ENCODE measurements around the gene EML4.
"Not testable (repeated sequence)": the region's sequence is repeated elsewhere in the genome, so short reads cannot be mapped to it uniquely, and the experiment has no call there.

EML4 gene

GRCh38 chr2:42172566-42172965 is 3.4 kb downstream of the EML4 start:
- H3K27me3 ChIP-seq (replicated peaks in 2 of 5; ENCODE audit: control insufficient read depth in 4 of 5, insufficient read depth in 5 of 5, low read length in 4 of 5): no peaks in the 10 kb centered on the region
- no peaks in the 10 kb centered on the region for H3K9me3 ChIP-seq (ENCODE audit: control extremely low read depth in 1 of 5, control insufficient read depth in 4 of 5, insufficient read depth in 2 of 5, low read depth in 1 of 5, low read length in 4 of 5)
- WGBS (ENCODE audit: insufficient coverage): no CpG with 5 or more reads among the region's 1 CpG
- ChIA-PET POLR2A (no interaction called here), CTCF (interaction anchor here (0.7 to 1.2 kb wide), 3 partner anchors 18 to 319 kb away, joined by 3 read pairs; no protein-coding TSS in a partner anchor)
- no peaks in the 10 kb centered on the region for H3K36me3 ChIP-seq (ENCODE audit: control insufficient read depth in 4 of 4, insufficient read depth in 4 of 4, low read length in 3 of 4)
- no peak overlapping the region for H3K27ac ChIP-seq (ENCODE audit: insufficient read depth in 1 of 2, low read depth in 1 of 2, low read length in 2 of 2, poor library complexity in 1 of 2, severe bottlenecking in 2 of 2)
- H3K4me1 ChIP-seq (ENCODE audit: control extremely low read depth in 1 of 4, control insufficient read depth in 4 of 4, insufficient read depth in 4 of 4, low read length in 3 of 4): peaks cover 16 to 35% (median 26%) of the 10 kb centered on the region in 4 experiments
- DNase-seq: no peak
- H3K4me3 ChIP-seq (ENCODE audit: control insufficient read depth in 1 of 7, extremely low read depth in 1 of 7, insufficient read depth in 4 of 7, low read depth in 2 of 7, low read length in 6 of 7): no peak overlapping the region

GRCh38 chr2:42173467-42173866 is 4.3 kb downstream of the EML4 start:
- POLR2A ChIA-PET; H3K27me3 ChIP-seq (replicated peaks in 2 of 5; ENCODE audit: control insufficient read depth in 4 of 5, insufficient read depth in 5 of 5, low read length in 4 of 5); H3K27ac ChIP-seq (ENCODE audit: insufficient read depth in 1 of 2, low read depth in 1 of 2, low read length in 2 of 2, poor library complexity in 1 of 2, severe bottlenecking in 2 of 2); DNase-seq; H3K4me3 ChIP-seq (ENCODE audit: control insufficient read depth in 1 of 7, extremely low read depth in 1 of 7, insufficient read depth in 4 of 7, low read depth in 2 of 7, low read length in 6 of 7); H3K36me3 ChIP-seq (ENCODE audit: control insufficient read depth in 4 of 4, insufficient read depth in 4 of 4, low read length in 3 of 4); H3K9me3 ChIP-seq (ENCODE audit: control extremely low read depth in 1 of 5, control insufficient read depth in 4 of 5, insufficient read depth in 2 of 5, low read depth in 1 of 5, low read length in 4 of 5): not testable (repeated sequence)
- H3K4me1 ChIP-seq (ENCODE audit: control extremely low read depth in 1 of 4, control insufficient read depth in 4 of 4, insufficient read depth in 4 of 4, low read length in 3 of 4): peaks cover 16 to 35% (median 26%) of the 10 kb centered on the region in 4 experiments
- CTCF ChIA-PET: interaction anchor here (0.9 kb wide), 1 partner anchor 78 kb away, joined by 3 read pairs; no protein-coding TSS in a partner anchor
- 94% methylated on average over 2 of the region's 2 CpGs for whole genome bisulfite sequencing (ENCODE audit: insufficient coverage)

GRCh38 chr2:42176992-42177738 is 8.0 kb downstream of the EML4 start:
- no peaks in the 10 kb centered on the region for H3K27me3 ChIP-seq (replicated peaks in 2 of 5; ENCODE audit: control insufficient read depth in 4 of 5, insufficient read depth in 5 of 5, low read length in 4 of 5)
- no peak overlapping the region for H3K27ac ChIP-seq (ENCODE audit: insufficient read depth in 1 of 2, low read depth in 1 of 2, low read length in 2 of 2, poor library complexity in 1 of 2, severe bottlenecking in 2 of 2)
- H3K4me3 ChIP-seq (ENCODE audit: control insufficient read depth in 1 of 7, extremely low read depth in 1 of 7, insufficient read depth in 4 of 7, low read depth in 2 of 7, low read length in 6 of 7): no peak overlapping the region
- CTCF ChIA-PET: interaction anchor here (1.1 kb wide), 1 partner anchor 30 kb away, joined by 4 read pairs; no protein-coding TSS in a partner anchor
- POLR2A ChIA-PET: no interaction called here
- no peaks in the 10 kb centered on the region for H3K9me3 ChIP-seq (ENCODE audit: control extremely low read depth in 1 of 5, control insufficient read depth in 4 of 5, insufficient read depth in 2 of 5, low read depth in 1 of 5, low read length in 4 of 5)
- peaks cover 0 to 5% (median under 1%) of the 10 kb centered on the region in 4 experiments for H3K4me1 ChIP-seq (ENCODE audit: control extremely low read depth in 1 of 4, control insufficient read depth in 4 of 4, insufficient read depth in 4 of 4, low read length in 3 of 4)
- DNase-seq: no peak
- H3K36me3 ChIP-seq (ENCODE audit: control insufficient read depth in 4 of 4, insufficient read depth in 4 of 4, low read length in 3 of 4): no peaks in the 10 kb centered on the region
- 100% methylated on average over 7 of the region's 10 CpGs for WGBS (ENCODE audit: insufficient coverage)

GRCh38 chr2:42178335-42178734 is 9.2 kb downstream of the EML4 start:
- ChIA-PET POLR2A (no interaction called here), CTCF (no interaction called here)
- Histone ChIP-seq H3K4me3 (ENCODE audit: control insufficient read depth in 1 of 7, extremely low read depth in 1 of 7, insufficient read depth in 4 of 7, low read depth in 2 of 7, low read length in 6 of 7) (no peak overlapping the region), H3K4me1 (ENCODE audit: control extremely low read depth in 1 of 4, control insufficient read depth in 4 of 4, insufficient read depth in 4 of 4, low read length in 3 of 4) (no peaks in the 10 kb centered on the region), H3K9me3 (ENCODE audit: control extremely low read depth in 1 of 5, control insufficient read depth in 4 of 5, insufficient read depth in 2 of 5, low read depth in 1 of 5, low read length in 4 of 5) (no peaks in the 10 kb centered on the region), H3K36me3 (ENCODE audit: control insufficient read depth in 4 of 4, insufficient read depth in 4 of 4, low read length in 3 of 4) (peaks cover 0 to 2% (median 0%) of the 10 kb centered on the region in 4 experiments), H3K27ac (ENCODE audit: insufficient read depth in 1 of 2, low read depth in 1 of 2, low read length in 2 of 2, poor library complexity in 1 of 2, severe bottlenecking in 2 of 2) (no peak overlapping the region), H3K27me3 (replicated peaks in 2 of 5; ENCODE audit: control insufficient read depth in 4 of 5, insufficient read depth in 5 of 5, low read length in 4 of 5) (no peaks in the 10 kb centered on the region)
- 93% methylated on average over 4 of the region's 6 CpGs for WGBS (ENCODE audit: insufficient coverage)
- no peak for DNase-seq

- Histone ChIP-seq H3K36me3 (ENCODE audit: control insufficient read depth in 4 of 4, insufficient read depth in 4 of 4, low read length in 3 of 4) (peaks cover 0 to 2% (median 0%) of the 10 kb centered on the region in 4 experiments), H3K27me3 (replicated peaks in 2 of 5; ENCODE audit: control insufficient read depth in 4 of 5, insufficient read depth in 5 of 5, low read length in 4 of 5) (no peaks in the 10 kb centered on the region), H3K27ac (ENCODE audit: insufficient read depth in 1 of 2, low read depth in 1 of 2, low read length in 2 of 2, poor library complexity in 1 of 2, severe bottlenecking in 2 of 2) (no peak overlapping the region), H3K4me3 (ENCODE audit: control insufficient read depth in 1 of 7, extremely low read depth in 1 of 7, insufficient read depth in 4 of 7, low read depth in 2 of 7, low read length in 6 of 7) (no peak overlapping the region), H3K4me1 (ENCODE audit: control extremely low read depth in 1 of 4, control insufficient read depth in 4 of 4, insufficient read depth in 4 of 4, low read length in 3 of 4) (no peaks in the 10 kb centered on the region), H3K9me3 (ENCODE audit: control extremely low read depth in 1 of 5, control insufficient read depth in 4 of 5, insufficient read depth in 2 of 5, low read depth in 1 of 5, low read length in 4 of 5) (no peaks in the 10 kb centered on the region)
- ChIA-PET POLR2A (no interaction called here), CTCF (interaction anchor here (0.9 to 1.9 kb wide), 3 partner anchors 9 to 84 kb away, joined by 3 to 5 read pairs (median 5); no protein-coding TSS in a partner anchor)
- no peak for DNase-seq
These were observed 11.1 kb downstream of the EML4 start for GRCh38 chr2:42180300-42180699.

- H3K4me1 ChIP-seq (ENCODE audit: control extremely low read depth in 1 of 4, control insufficient read depth in 4 of 4, insufficient read depth in 4 of 4, low read length in 3 of 4): no peaks in the 10 kb centered on the region
- H3K4me3 ChIP-seq (ENCODE audit: control insufficient read depth in 1 of 7, extremely low read depth in 1 of 7, insufficient read depth in 4 of 7, low read depth in 2 of 7, low read length in 6 of 7): no peak overlapping the region
- no CpG with 5 or more reads among the region's 2 CpGs for WGBS (ENCODE audit: insufficient coverage)
- POLR2A ChIA-PET: interaction anchor here (1.1 kb wide), 1 partner anchor 40 kb away, joined by 3 read pairs; no protein-coding TSS in a partner anchor
- no peaks in the 10 kb centered on the region for H3K9me3 ChIP-seq (ENCODE audit: control extremely low read depth in 1 of 5, control insufficient read depth in 4 of 5, insufficient read depth in 2 of 5, low read depth in 1 of 5, low read length in 4 of 5)
- no peak for DNase-seq
- no peak overlapping the region for H3K27ac ChIP-seq (ENCODE audit: insufficient read depth in 1 of 2, low read depth in 1 of 2, low read length in 2 of 2, poor library complexity in 1 of 2, severe bottlenecking in 2 of 2)
- peaks cover 0 to 2% (median 0%) of the 10 kb centered on the region in 4 experiments for H3K36me3 ChIP-seq (ENCODE audit: control insufficient read depth in 4 of 4, insufficient read depth in 4 of 4, low read length in 3 of 4)
- CTCF ChIA-PET: interaction anchor here (0.8 to 1.9 kb wide), 5 partner anchors 12 to 86 kb away, joined by 3 to 9 read pairs (median 3); no protein-coding TSS in a partner anchor
- no peaks in the 10 kb centered on the region for H3K27me3 ChIP-seq (replicated peaks in 2 of 5; ENCODE audit: control insufficient read depth in 4 of 5, insufficient read depth in 5 of 5, low read length in 4 of 5)
These were observed 13.6 kb downstream of the EML4 start for GRCh38 chr2:42182654-42183308.

- no CpG with 5 or more reads among the region's 1 CpG for WGBS (ENCODE audit: insufficient coverage)
- no peaks in the 10 kb centered on the region for H3K4me1 ChIP-seq (ENCODE audit: control extremely low read depth in 1 of 4, control insufficient read depth in 4 of 4, insufficient read depth in 4 of 4, low read length in 3 of 4)
- no peaks in the 10 kb centered on the region for H3K9me3 ChIP-seq (ENCODE audit: control extremely low read depth in 1 of 5, control insufficient read depth in 4 of 5, insufficient read depth in 2 of 5, low read depth in 1 of 5, low read length in 4 of 5)
- no peak overlapping the region for H3K27ac ChIP-seq (ENCODE audit: insufficient read depth in 1 of 2, low read depth in 1 of 2, low read length in 2 of 2, poor library complexity in 1 of 2, severe bottlenecking in 2 of 2)
- H3K4me3 ChIP-seq (ENCODE audit: control insufficient read depth in 1 of 7, extremely low read depth in 1 of 7, insufficient read depth in 4 of 7, low read depth in 2 of 7, low read length in 6 of 7): no peak overlapping the region
- no peaks in the 10 kb centered on the region for H3K27me3 ChIP-seq (replicated peaks in 2 of 5; ENCODE audit: control insufficient read depth in 4 of 5, insufficient read depth in 5 of 5, low read length in 4 of 5)
- ChIA-PET CTCF (interaction anchor here (1.3 to 1.9 kb wide), 2 partner anchors 11 to 51 kb away, joined by 3 to 9 read pairs; no protein-coding TSS in a partner anchor), POLR2A (no interaction called here)
- DNase-seq: no peak
- H3K36me3 ChIP-seq (ENCODE audit: control insufficient read depth in 4 of 4, insufficient read depth in 4 of 4, low read length in 3 of 4): peaks cover 0 to 2% (median 0%) of the 10 kb centered on the region in 4 experiments
These were observed 14.6 kb downstream of the EML4 start for GRCh38 chr2:42183775-42184174.
